NB4 (cell line): ENCODE data around the gene DEFB115.
"Not testable (repeated sequence)": the region's sequence is repeated elsewhere in the genome, so short reads cannot be mapped to it uniquely, and the experiment has no call there.

Experiments used
- DNase-seq: peaks from one replicate; pipeline ENCODE4 v3.0.0; 2010; ENCODE audit warnings: low read depth
- H3K4me3 ChIP-seq: one replicate; pipeline ENCODE4 v1.5.1; 2011; ENCODE audit warnings: mild to moderate bottlenecking, low read depth, low read length, moderate library complexity
- MYC ChIP-seq: IDR thresholded peaks from 2 replicates; pipeline ENCODE4 v1.6.1; 2011; ENCODE audit warnings: low read depth, low read length
- POLR2A ChIP-seq: IDR thresholded peaks from 2 replicates; pipeline ENCODE4 v1.6.1; 2011; ENCODE audit warnings: mild to moderate bottlenecking; ENCODE audit not compliant: insufficient read length; ENCODE audit errors: extremely low read depth
- TF ChIP-seq, protein P1 (sequence below): IDR thresholded peaks from one replicate; pipeline ENCODE4 v1.5.1; 2012; ENCODE audit warnings: low read depth, low read length
- TF ChIP-seq, protein P2 (sequence below): IDR thresholded peaks from 2 replicates; pipeline ENCODE4 v1.6.1; 2011; ENCODE audit warnings: low read depth, low read length

Gene DEFB115

DNA sequence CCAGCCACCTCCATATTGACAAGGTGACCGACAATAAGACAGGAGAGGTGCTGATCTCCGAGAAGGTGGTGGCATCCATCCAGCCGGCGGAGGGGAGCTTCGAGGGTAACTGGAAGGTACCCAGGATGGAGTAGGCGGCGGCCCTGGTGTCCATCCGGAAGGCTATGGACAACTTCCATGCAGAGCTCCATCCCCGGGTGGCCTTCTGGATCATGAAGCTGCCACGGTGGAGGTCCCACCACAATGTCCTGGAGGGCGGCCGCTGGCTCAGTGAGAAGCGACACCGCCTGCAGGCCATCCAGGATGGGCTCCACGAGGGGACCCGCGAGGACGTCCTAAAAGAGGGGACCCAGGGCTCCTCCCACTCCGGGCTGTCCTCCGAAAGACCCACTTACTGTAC, 17.0 kb downstream of the DEFB115 start:
- TF ChIP-seq POLR2A (no peak), MYC (no peak)
- TF ChIP-seq, protein P1, sequence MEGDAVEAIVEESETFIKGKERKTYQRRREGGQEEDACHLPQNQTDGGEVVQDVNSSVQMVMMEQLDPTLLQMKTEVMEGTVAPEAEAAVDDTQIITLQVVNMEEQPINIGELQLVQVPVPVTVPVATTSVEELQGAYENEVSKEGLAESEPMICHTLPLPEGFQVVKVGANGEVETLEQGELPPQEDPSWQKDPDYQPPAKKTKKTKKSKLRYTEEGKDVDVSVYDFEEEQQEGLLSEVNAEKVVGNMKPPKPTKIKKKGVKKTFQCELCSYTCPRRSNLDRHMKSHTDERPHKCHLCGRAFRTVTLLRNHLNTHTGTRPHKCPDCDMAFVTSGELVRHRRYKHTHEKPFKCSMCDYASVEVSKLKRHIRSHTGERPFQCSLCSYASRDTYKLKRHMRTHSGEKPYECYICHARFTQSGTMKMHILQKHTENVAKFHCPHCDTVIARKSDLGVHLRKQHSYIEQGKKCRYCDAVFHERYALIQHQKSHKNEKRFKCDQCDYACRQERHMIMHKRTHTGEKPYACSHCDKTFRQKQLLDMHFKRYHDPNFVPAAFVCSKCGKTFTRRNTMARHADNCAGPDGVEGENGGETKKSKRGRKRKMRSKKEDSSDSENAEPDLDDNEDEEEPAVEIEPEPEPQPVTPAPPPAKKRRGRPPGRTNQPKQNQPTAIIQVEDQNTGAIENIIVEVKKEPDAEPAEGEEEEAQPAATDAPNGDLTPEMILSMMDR, result no peak
- TF ChIP-seq, protein P2, sequence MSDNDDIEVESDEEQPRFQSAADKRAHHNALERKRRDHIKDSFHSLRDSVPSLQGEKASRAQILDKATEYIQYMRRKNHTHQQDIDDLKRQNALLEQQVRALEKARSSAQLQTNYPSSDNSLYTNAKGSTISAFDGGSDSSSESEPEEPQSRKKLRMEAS, result no peak

DNA sequence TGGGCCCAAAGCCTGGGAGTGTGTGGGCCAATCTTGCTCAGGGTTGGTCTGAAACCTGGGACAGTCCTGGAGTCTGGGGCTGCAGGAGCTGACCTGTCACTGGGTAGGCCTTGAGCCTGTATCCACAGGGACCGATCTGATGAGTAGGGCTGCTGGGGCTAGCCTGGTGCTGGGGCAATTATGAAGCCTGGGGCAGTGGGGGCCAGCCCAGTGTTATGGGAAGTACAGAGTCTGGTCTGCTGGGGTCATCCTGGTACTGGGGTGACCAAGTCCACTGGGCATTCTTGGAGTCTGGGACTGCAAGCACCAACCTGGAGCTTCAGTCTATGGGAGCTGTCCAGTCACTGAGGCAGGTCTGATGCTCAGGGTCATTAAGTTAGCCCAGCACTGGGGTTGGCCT, 20.7 kb downstream of the DEFB115 start:
- no peak overlapping the region for H3K4me3 ChIP-seq
- DNase-seq, result no peak
- TF ChIP-seq MYC (no peak), POLR2A (no peak)
- TF ChIP-seq, protein P2, result no peak
- TF ChIP-seq, protein P1, result no peak

More for the DNA sequence above, 17.0 kb downstream of the DEFB115 start:
- no peak overlapping the region for H3K4me3 ChIP-seq
- no peak for DNase-seq

DNA sequence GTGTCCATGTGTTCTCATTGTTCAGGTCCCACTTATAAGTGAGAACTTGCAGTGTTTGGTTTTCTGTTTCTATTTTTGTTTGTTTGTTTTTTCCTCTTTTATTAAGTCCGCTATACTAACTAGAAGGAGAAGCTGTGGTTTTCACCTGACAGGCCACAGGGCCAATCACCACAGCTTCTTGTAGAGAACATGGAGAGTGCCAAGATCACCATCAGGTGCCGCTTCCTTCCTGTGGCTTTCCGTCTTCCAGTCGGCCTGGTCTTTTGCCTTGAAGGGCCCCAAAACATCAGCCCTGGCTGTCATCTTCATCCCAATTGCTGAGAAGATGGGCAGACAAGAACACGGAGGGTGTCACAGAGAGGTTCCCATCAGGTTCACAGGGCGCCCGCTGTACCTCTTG, 27.5 kb downstream of the DEFB115 start:
- H3K4me3 ChIP-seq, DNase-seq: not testable (repeated sequence)

DNA sequence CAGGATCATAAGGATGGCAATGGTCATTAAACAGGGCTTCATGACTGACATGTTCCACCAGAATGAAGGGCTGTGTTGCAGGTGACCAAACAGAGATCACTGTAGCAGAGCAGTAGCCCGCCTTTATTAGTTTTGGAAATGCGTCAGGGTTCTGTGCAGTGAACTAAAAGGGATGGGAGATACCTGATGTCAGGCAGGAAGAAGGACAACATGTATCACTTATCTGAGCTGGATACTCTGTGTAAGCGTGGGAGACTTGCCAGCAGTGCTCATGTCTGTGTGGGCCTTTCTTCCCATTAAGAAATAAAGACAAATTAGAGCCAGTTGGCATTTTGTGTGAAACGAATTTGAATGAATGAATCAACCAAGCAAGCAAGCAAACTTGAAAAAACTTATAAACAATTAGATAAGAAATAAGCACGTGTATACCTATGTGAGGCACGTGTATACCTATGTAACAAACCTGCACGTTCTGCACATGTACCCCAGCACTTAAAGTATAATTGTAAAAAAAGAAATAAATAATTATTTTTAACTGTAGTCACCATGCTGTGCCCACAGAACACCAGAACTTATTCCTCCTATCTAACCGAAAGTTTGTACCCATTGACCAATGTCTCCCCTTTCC, 51.2 kb downstream of the DEFB115 start, which contains the start of gene DEFB116:
Gene DEFB116 (minus strand): TSS at position 51 of the 628 bp plus-strand sequence. CDS start 0 bp downstream, at position 51.
- DNase-seq, result no peak
- H3K4me3 ChIP-seq, result no peak within 1 kb of the TSS
- TF ChIP-seq, protein P2, result no peak
- TF ChIP-seq MYC (no peak), POLR2A (no peak)
- TF ChIP-seq, protein P1, result no peak
